Keratinocyte (primary cell): ENCODE data around the gene SAE1. TPM values are rescaled to one million over a fixed set of nuclear protein-coding genes. Genes with fewer than 3 reads are reported as not detected.

ENCODE experiments used
- DNase-seq: peaks from one replicate; pipeline ENCODE4 v3.0.0-alpha.2; 2011; ENCODE audit warnings: low read depth, missing footprints, low spot score
- FAIRE-seq: peaks from 2 replicates; lab custom pipeline; 2011; peaks lifted over from hg19 to GRCh38; lab: Jason Lieb, UNC
- H2AFZ ChIP-seq: 2 replicates; pipeline ENCODE4 v1.6.0; 2012; ENCODE audit warnings: low read length, control low read depth, inconsistent platforms; ENCODE audit not compliant: control insufficient read depth
- H3K27ac ChIP-seq: 2 replicates; pipeline ENCODE4 v1.5.1; 2011; ENCODE audit warnings: low read length; ENCODE audit not compliant: control insufficient read depth, insufficient read depth
- H3K27me3 ChIP-seq: 3 replicates; pipeline ENCODE4 v1.6.0; 2011; ENCODE audit warnings: low read length; ENCODE audit not compliant: control insufficient read depth, insufficient read depth; ENCODE audit errors: extremely low read depth
- H3K36me3 ChIP-seq, 2 experiments: 2 replicates in 1 of 2; 3 replicates in 1 of 2; pipeline ENCODE4 v1.5.1; 2011; ENCODE audit warnings: low read length in 2 of 2, mild to moderate bottlenecking in 1 of 2; ENCODE audit not compliant: control insufficient read depth in 2 of 2, insufficient read depth in 2 of 2; ENCODE audit errors: extremely low read depth in 1 of 2
- H3K4me1 ChIP-seq: 3 replicates; pipeline ENCODE4 v1.5.1; 2011; ENCODE audit warnings: low read length; ENCODE audit not compliant: control insufficient read depth, insufficient read depth; ENCODE audit errors: extremely low read depth
- H3K4me2 ChIP-seq: 3 replicates; pipeline ENCODE4 v1.6.0; 2011; ENCODE audit warnings: low read depth, low read length; ENCODE audit not compliant: control insufficient read depth, insufficient read depth; ENCODE audit errors: extremely low read depth
- H3K4me3 ChIP-seq, 3 experiments: fragments of 200-600 bp in 1 of 3; sonication (generic) in 1 of 3; 2 replicates in 2 of 3; 3 replicates in 1 of 3; pipeline ENCODE4 v1.5.1; 2011 to 2016; ENCODE audit warnings: low read length in 3 of 3, mild to moderate bottlenecking in 3 of 3, control low read depth in 2 of 3, inconsistent platforms in 1 of 3, low read depth in 1 of 3, mixed read lengths in 1 of 3, mixed run types in 1 of 3, moderate library complexity in 1 of 3; ENCODE audit not compliant: control insufficient read depth in 2 of 3, insufficient read depth in 2 of 3; ENCODE audit errors: extremely low read depth in 1 of 3
- H3K79me2 ChIP-seq: 2 replicates; pipeline ENCODE4 v1.6.0; 2012; ENCODE audit warnings: low read length; ENCODE audit not compliant: control insufficient read depth, insufficient read depth
- H3K9ac ChIP-seq: 3 replicates; pipeline ENCODE4 v1.6.0; 2011; ENCODE audit warnings: low read length; ENCODE audit not compliant: control insufficient read depth, insufficient read depth; ENCODE audit errors: extremely low read depth
- H3K9me1 ChIP-seq: 3 replicates; pipeline ENCODE4 v1.6.0; 2011; ENCODE audit warnings: low read length; ENCODE audit not compliant: control insufficient read depth, insufficient read depth; ENCODE audit errors: extremely low read depth
- H3K9me3 ChIP-seq: 2 replicates; pipeline ENCODE4 v1.5.1; 2012; ENCODE audit warnings: low read depth, low read length; ENCODE audit not compliant: control insufficient read depth
- H4K20me1 ChIP-seq: 3 replicates; pipeline ENCODE4 v1.6.0; 2011; ENCODE audit warnings: low read length; ENCODE audit not compliant: control insufficient read depth, insufficient read depth; ENCODE audit errors: extremely low read depth
- EZH2 ChIP-seq: IDR thresholded peaks from one replicate; pipeline ENCODE4 v1.6.1; 2012; ENCODE audit warnings: inconsistent platforms, mild to moderate bottlenecking, low read length, moderate library complexity
- dilution Hi-C: fragments of 300-500 bp; cut with MboI; formaldehyde crosslinking; loops from one replicate; pipeline ENCODE4 v1.7.0; 2020; ENCODE audit warnings: low sequenced_read_pairs; ENCODE audit not compliant: extremely low pct_ligation_motif_present
- polyA plus RNA-seq, 5 experiments: library from polyadenylated mRNA; depleted of rRNA in 3 of 5; stranded (reverse) in 3 of 5; stranded (forward) in 1 of 5; unstranded in 1 of 5; fragments of >200 nt; gene quantifications; 1 replicate in 1 of 5; 2 replicates in 3 of 5; 3 replicates in 1 of 5; pipeline versions ENCODE4 v1.2.1 to v1.2.3, GENCODE V29; 2011 to 2012; ENCODE audit warnings: missing spikeins in 2 of 5, low read depth in 1 of 5, low replicate concordance in 1 of 5
- TF ChIP-seq, protein P1 (sequence below), 3 experiments: IDR thresholded peaks in 1 of 3; conservative IDR thresholded peaks in 1 of 3; optimal IDR thresholded peaks in 1 of 3; 2 replicates in 2 of 3; 3 replicates in 1 of 3; pipeline versions ENCODE3 to v1.5.1; 2011; ENCODE audit warnings: low read length in 3 of 3, mild to moderate bottlenecking in 3 of 3, moderate library complexity in 2 of 3, control low read depth in 1 of 3, inconsistent platforms in 1 of 3; ENCODE audit not compliant: insufficient read depth in 2 of 3; ENCODE audit errors: extremely low read depth in 1 of 3

Gene SAE1
- polyA plus RNA-seq, 1 donor (not counting 4 experiments of a cell fraction or from before 2014, with no cell fraction given), result 102 TPM

DNA sequence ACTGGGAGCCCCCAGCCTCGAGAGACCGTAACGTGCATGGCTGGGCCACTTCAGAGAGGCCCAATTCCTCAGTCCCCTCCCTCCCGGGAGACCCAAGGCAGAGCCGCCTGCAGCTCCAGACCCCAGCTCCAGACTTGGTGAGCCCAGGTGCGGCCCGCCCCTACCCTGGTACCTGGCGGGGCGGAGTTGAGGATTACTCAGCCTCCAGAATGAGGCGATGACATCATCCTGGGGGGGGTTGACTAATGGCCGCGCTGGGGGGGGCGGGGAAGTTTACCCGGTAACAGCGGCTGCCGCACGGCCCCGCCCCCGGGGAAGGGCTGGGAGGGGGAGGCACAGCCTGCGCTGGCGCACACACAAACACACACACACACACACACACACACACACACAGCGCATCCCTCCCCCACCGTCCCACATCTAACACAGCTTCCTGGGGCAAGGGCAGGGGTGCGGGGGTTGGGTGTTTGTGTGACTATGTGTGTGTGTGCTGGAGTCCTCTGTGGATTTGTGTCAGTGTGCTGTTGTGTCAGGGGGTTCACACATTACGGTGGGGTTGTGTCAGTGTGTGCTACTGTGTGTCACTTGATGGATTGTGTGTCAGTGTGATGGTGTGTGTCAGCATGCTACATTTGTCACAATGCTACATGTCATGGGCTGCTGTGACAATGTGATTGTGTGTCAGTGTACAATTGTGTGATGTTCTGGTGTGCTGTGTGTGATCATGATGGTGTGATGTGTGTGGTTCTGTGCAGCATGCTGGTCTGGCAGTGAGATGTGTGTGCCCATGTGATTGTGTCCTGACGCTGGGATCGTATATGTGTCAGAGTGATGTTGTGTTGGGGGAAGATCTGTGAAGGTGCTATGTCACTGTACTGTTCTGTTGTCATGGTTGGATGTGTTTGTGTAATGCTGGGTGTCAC, 110.6 kb downstream of the SAE1 start:
- no peaks in the 10 kb centered on the region for H3K27me3 ChIP-seq
- no peaks in the 10 kb centered on the region for H4K20me1 ChIP-seq
- peak overlapping the region; percentile 65 for H2AFZ ChIP-seq
- dilution Hi-C loops, result no loop called here
- no peaks in the 10 kb centered on the region for H3K79me2 ChIP-seq
- no peak for TF ChIP-seq EZH2
- TF ChIP-seq, protein P1, sequence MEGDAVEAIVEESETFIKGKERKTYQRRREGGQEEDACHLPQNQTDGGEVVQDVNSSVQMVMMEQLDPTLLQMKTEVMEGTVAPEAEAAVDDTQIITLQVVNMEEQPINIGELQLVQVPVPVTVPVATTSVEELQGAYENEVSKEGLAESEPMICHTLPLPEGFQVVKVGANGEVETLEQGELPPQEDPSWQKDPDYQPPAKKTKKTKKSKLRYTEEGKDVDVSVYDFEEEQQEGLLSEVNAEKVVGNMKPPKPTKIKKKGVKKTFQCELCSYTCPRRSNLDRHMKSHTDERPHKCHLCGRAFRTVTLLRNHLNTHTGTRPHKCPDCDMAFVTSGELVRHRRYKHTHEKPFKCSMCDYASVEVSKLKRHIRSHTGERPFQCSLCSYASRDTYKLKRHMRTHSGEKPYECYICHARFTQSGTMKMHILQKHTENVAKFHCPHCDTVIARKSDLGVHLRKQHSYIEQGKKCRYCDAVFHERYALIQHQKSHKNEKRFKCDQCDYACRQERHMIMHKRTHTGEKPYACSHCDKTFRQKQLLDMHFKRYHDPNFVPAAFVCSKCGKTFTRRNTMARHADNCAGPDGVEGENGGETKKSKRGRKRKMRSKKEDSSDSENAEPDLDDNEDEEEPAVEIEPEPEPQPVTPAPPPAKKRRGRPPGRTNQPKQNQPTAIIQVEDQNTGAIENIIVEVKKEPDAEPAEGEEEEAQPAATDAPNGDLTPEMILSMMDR (optimal IDR thresholded peaks at IDR 0.05 in 1 of 3, IDR thresholded peaks at IDR 0.05 in 1 of 3, conservative IDR thresholded peaks at IDR 0.05 in 1 of 3; ENCODE audit: extremely low read depth in 1 of 3, insufficient read depth in 2 of 3, low read length in 3 of 3), result no peak
- H3K4me3 ChIP-seq, result peak overlapping the region in 2 of 3 experiments; percentile 35 to 47
- peak overlapping the region; percentile 71 for H3K4me2 ChIP-seq
- peak overlapping the region; percentile 62 for H3K27ac ChIP-seq
- peaks cover 0 to 10% of the 10 kb centered on the region in 2 experiments for H3K36me3 ChIP-seq
- no peaks in the 10 kb centered on the region for H3K9me3 ChIP-seq
- peaks cover 34% of the 10 kb centered on the region for H3K4me1 ChIP-seq
- H3K9me1 ChIP-seq, result peaks cover 2% of the 10 kb centered on the region
- peak overlapping the region; percentile 60 for H3K9ac ChIP-seq
- FAIRE-seq (no peak), DNase-seq (no peak)

DNA sequence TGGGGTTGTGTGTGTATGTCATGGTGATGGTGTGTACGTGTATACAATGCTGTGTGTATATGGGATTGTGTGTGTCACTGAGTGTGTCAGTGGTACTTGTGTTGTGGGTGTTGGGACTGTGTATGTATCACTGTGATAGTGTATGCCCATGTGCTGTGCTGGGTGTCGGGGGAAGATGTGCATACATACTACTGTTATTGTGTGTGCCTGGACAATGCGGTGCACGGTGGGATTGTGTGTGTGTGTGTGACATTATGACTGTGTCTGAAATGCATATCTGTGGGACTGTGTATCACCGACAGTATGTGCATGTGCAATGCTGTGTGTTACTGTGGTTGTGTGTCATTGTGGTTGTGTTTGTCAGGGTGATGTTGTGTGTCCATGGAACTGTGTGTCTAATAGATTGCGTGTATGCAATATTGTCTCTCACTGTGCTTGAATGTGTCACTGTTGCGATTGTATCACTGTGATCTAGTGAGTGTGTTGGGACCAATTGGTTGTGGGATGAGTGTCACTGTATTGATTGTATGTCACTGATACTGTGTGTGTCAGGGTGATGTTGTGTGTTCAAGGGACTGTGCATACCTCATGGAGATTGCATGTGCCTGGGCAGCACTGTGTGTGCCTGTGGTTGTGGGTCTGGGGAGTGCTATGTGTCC, 111.4 kb downstream of the SAE1 start:
- Histone ChIP-seq H4K20me1 (no peaks in the 10 kb centered on the region), H3K4me2 (no peak overlapping the region), H3K9ac (no peak overlapping the region), H3K79me2 (no peaks in the 10 kb centered on the region), H3K9me1 (peaks cover 2% of the 10 kb centered on the region), H3K36me3 (peaks cover 0 to 10% of the 10 kb centered on the region in 2 experiments), H2AFZ (no peak overlapping the region), H3K4me3 (no peak overlapping the region), H3K27ac (no peak overlapping the region), H3K4me1 (peaks cover 34% of the 10 kb centered on the region), H3K9me3 (no peaks in the 10 kb centered on the region), H3K27me3 (no peaks in the 10 kb centered on the region)
- no peak for DNase-seq
- dilution Hi-C loops, result no loop called here
- FAIRE-seq, result no peak
- no peak for TF ChIP-seq EZH2
